Measurements from ENCODE around the gene SLCO3A1.

SLCO3A1 gene

DNA sequence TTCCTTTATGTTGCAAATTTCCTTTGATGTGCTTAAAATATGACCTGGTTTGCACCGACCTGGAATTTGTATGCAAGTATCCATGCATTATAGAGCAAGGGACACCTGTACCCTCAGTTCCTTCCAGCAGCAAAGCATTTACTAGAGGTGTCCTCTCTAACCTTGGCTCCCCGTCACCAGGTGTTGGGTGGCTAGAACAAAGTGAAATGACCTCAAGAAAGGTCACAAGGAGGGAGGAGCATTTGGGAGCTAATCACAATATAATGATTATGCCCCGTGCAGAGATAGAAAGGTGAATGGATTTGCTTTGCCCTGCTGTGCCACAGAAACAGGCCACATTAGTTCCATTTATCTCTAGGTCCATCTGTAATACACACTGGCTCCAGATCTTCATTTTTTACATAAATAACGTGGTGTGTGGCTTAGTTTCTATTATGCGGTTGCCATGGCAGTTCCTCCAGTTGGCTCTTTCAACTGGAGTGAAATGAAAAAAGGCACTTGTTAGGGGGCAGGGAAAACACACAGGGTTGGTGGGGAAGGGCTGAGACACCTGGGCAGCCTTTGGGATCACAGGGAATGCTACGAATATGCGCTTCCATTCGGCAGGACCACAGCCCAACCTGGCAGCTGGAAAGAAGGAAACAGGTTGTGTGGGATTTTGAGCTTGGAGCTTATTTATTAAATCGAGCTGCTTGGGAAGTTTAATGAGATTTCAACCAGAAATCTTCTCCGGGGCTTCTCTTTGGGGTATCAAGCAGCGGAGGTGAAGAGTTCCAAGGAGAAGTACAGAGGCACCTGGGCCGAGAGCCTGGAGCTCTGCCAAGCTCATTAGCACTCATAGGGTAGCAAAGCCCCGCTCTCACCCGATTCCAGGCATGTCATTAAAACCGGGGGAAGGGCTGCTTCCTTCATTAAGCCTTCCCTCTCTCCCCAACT is 306.7 kb downstream of the SLCO3A1 start:
- Histone ChIP-seq H3K4me2 (ENCODE audit: insufficient read depth, low read length) (no peak overlapping the region), H3K4me3 (ENCODE audit: low read depth in 1 of 2, low read length in 2 of 2) (no peak overlapping the region), H4K20me1 (ENCODE audit: insufficient read depth, low read length) (no peaks in the 10 kb centered on the region), H3K9ac (ENCODE audit: low read depth, low read length) (no peak overlapping the region), H2AFZ (ENCODE audit: low read depth, low read length) (no peak overlapping the region), H3K4me1 (ENCODE audit: insufficient read depth, low read length) (no peaks in the 10 kb centered on the region), H3K9me3 (ENCODE audit: insufficient read depth, low read length, severe bottlenecking) (no peaks in the 10 kb centered on the region), H3K36me3 (ENCODE audit: insufficient read depth, low read length) (no peaks in the 10 kb centered on the region), H3K27ac (ENCODE audit: low read length) (no peak overlapping the region), H3K79me2 (ENCODE audit: insufficient read depth, low read length) (no peaks in the 10 kb centered on the region), H3K27me3 (ENCODE audit: insufficient read depth, low read length, poor library complexity) (peaks cover 3% of the 10 kb centered on the region)
- no peak for TF ChIP-seq EZH2 (IDR thresholded peaks at IDR 0.05; ENCODE audit: borderline replicate concordance, low read depth, low read length, severe bottlenecking)
- TF ChIP-seq, protein P1, sequence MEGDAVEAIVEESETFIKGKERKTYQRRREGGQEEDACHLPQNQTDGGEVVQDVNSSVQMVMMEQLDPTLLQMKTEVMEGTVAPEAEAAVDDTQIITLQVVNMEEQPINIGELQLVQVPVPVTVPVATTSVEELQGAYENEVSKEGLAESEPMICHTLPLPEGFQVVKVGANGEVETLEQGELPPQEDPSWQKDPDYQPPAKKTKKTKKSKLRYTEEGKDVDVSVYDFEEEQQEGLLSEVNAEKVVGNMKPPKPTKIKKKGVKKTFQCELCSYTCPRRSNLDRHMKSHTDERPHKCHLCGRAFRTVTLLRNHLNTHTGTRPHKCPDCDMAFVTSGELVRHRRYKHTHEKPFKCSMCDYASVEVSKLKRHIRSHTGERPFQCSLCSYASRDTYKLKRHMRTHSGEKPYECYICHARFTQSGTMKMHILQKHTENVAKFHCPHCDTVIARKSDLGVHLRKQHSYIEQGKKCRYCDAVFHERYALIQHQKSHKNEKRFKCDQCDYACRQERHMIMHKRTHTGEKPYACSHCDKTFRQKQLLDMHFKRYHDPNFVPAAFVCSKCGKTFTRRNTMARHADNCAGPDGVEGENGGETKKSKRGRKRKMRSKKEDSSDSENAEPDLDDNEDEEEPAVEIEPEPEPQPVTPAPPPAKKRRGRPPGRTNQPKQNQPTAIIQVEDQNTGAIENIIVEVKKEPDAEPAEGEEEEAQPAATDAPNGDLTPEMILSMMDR (IDR thresholded peaks at IDR 0.05; ENCODE audit: borderline replicate concordance, extremely low read depth, low read length, poor library complexity, severe bottlenecking) = no peak
- no peak for DNase-seq
- no peak for ATAC-seq (ENCODE audit: insufficient read depth, low read depth)

DNA sequence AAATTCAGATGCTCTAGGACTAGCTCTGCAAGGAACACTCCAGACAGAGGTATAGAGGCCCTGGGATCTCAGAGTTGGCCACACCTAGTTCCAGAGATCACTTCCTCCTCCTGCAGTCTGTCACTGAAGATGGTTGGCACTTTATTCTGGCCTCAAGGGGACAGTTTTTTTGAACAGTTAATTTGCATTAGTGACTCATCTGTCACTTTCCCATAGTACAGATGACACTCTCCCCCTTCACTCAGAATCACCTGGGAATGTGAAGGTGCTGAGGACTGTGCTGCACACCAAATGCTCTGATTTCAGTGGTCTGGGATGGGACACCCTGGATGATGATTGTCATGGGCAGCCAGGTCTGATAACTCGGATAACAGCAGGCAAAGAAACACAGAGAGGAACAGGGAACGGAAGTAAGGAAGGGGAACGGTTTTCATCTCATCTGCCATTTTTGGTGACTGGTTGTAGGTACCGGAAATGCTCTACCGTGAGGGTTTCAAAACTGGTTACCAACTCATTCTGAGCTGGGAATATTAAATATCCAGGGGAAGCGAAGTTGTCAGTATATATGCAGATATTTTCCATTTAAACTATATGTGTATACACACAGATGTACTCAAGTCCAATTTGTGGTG is 307.6 kb downstream of the SLCO3A1 start:
- ATAC-seq (ENCODE audit: insufficient read depth, low read depth) = no peak
- Histone ChIP-seq H3K9me3 (ENCODE audit: insufficient read depth, low read length, severe bottlenecking) (no peaks in the 10 kb centered on the region), H3K27ac (ENCODE audit: low read length) (no peak overlapping the region), H3K4me3 (ENCODE audit: low read depth in 1 of 2, low read length in 2 of 2) (no peak overlapping the region), H4K20me1 (ENCODE audit: insufficient read depth, low read length) (no peaks in the 10 kb centered on the region), H3K9ac (ENCODE audit: low read depth, low read length) (no peak overlapping the region), H3K79me2 (ENCODE audit: insufficient read depth, low read length) (no peaks in the 10 kb centered on the region), H3K4me1 (ENCODE audit: insufficient read depth, low read length) (no peaks in the 10 kb centered on the region), H3K36me3 (ENCODE audit: insufficient read depth, low read length) (no peaks in the 10 kb centered on the region), H3K4me2 (ENCODE audit: insufficient read depth, low read length) (no peak overlapping the region), H3K27me3 (ENCODE audit: insufficient read depth, low read length, poor library complexity) (peaks cover 1% of the 10 kb centered on the region), H2AFZ (ENCODE audit: low read depth, low read length) (no peak overlapping the region)
- DNase-seq = no peak
- TF ChIP-seq, protein P1 (IDR thresholded peaks at IDR 0.05; ENCODE audit: borderline replicate concordance, extremely low read depth, low read length, poor library complexity, severe bottlenecking) = no peak
- TF ChIP-seq EZH2 (IDR thresholded peaks at IDR 0.05; ENCODE audit: borderline replicate concordance, low read depth, low read length, severe bottlenecking) = no peak

DNA sequence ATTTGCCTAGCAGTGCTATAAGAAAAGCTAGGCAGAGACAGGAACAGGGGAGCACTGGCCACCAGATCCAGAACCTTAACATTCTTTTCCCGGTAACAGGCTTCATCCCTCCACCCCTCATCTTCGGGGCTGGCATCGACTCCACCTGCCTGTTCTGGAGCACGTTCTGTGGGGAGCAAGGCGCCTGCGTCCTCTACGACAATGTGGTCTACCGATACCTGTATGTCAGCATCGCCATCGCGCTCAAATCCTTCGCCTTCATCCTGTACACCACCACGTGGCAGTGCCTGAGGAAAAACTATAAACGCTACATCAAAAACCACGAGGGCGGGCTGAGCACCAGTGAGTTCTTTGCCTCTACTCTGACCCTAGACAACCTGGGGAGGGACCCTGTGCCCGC is 309.1 kb downstream of the SLCO3A1 start:
- Histone ChIP-seq H3K79me2 (ENCODE audit: insufficient read depth, low read length) (no peaks in the 10 kb centered on the region), H3K27ac (ENCODE audit: low read length) (no peak overlapping the region), H3K4me3 (ENCODE audit: low read depth in 1 of 2, low read length in 2 of 2) (no peak overlapping the region), H2AFZ (ENCODE audit: low read depth, low read length) (no peak overlapping the region), H3K9me3 (ENCODE audit: insufficient read depth, low read length, severe bottlenecking) (no peaks in the 10 kb centered on the region), H3K27me3 (ENCODE audit: insufficient read depth, low read length, poor library complexity) (no peaks in the 10 kb centered on the region), H3K4me2 (ENCODE audit: insufficient read depth, low read length) (no peak overlapping the region), H4K20me1 (ENCODE audit: insufficient read depth, low read length) (no peaks in the 10 kb centered on the region), H3K4me1 (ENCODE audit: insufficient read depth, low read length) (no peaks in the 10 kb centered on the region), H3K36me3 (ENCODE audit: insufficient read depth, low read length) (no peaks in the 10 kb centered on the region), H3K9ac (ENCODE audit: low read depth, low read length) (no peak overlapping the region)
- ATAC-seq (ENCODE audit: insufficient read depth, low read depth) (no peak), DNase-seq (no peak)
- TF ChIP-seq, protein P1 (IDR thresholded peaks at IDR 0.05; ENCODE audit: borderline replicate concordance, extremely low read depth, low read length, poor library complexity, severe bottlenecking) = no peak
- TF ChIP-seq EZH2 (IDR thresholded peaks at IDR 0.05; ENCODE audit: borderline replicate concordance, low read depth, low read length, severe bottlenecking) = no peak
